Spleen (tissue), 11 donors: Measurements from ENCODE around the gene PPM1B. TPM values are rescaled to one million over a fixed set of nuclear protein-coding genes. Genes with fewer than 3 reads are reported as not detected.

Experiments
- DNase-seq: peaks from one replicate; pipeline ENCODE4 v3.0.0-alpha.2; 2020
- H3K27ac ChIP-seq, 8 donors: fragments of 200-600 bp; sonication (generic) in 7 of 8; 1 replicate in 4 of 8; 2 replicates in 4 of 8; pipeline versions ENCODE4 v1.5.0 to v1.8.0; 2016 to 2021; ENCODE audit warnings: inconsistent platforms in 4 of 8, mild to moderate bottlenecking in 4 of 8, moderate library complexity in 1 of 8
- H3K27me3 ChIP-seq, 7 donors: fragments of 200-600 bp; sonication (generic) in 6 of 7; replicated peaks in 1 of 7; 1 replicate in 4 of 7; 2 replicates in 3 of 7; pipeline versions ENCODE4 v1.5.0 to v1.8.0; 2016 to 2021; ENCODE audit warnings: inconsistent platforms in 3 of 7, mild to moderate bottlenecking in 1 of 7
- H3K36me3 ChIP-seq, 6 donors: fragments of 200-600 bp; sonication (generic) in 5 of 6; 1 replicate in 4 of 6; 2 replicates in 2 of 6; pipeline versions ENCODE4 v1.5.0 to v1.8.0; 2016 to 2021; ENCODE audit warnings: inconsistent platforms in 2 of 6
- H3K4me1 ChIP-seq, 6 donors: fragments of 200-600 bp; sonication (generic) in 5 of 6; 1 replicate in 3 of 6; 2 replicates in 3 of 6; pipeline versions ENCODE4 v1.5.0 to v1.8.0; 2016 to 2021; ENCODE audit warnings: inconsistent platforms in 3 of 6
- H3K4me3 ChIP-seq, 8 donors: fragments of 200-600 bp; sonication (generic) in 7 of 8; 1 replicate in 4 of 8; 2 replicates in 4 of 8; pipeline versions ENCODE4 v1.5.0 to v1.8.0; 2016 to 2021; ENCODE audit warnings: inconsistent platforms in 4 of 8, mild to moderate bottlenecking in 4 of 8, moderate library complexity in 2 of 8
- H3K9me3 ChIP-seq, 8 donors: fragments of 200-600 bp; sonication (generic) in 7 of 8; 1 replicate in 4 of 8; 2 replicates in 4 of 8; pipeline versions ENCODE4 v1.5.0 to v1.8.0; 2016 to 2021; ENCODE audit warnings: inconsistent platforms in 4 of 8
- POLR2A ChIP-seq, 3 donors: fragments of 450-650 bp; IDR thresholded peaks; one replicate each; pipeline ENCODE4 v1.5.1; 2017; ENCODE audit warnings: antibody characterized with exemption in 3 of 3, mild to moderate bottlenecking in 1 of 3
- POLR2AphosphoS5 ChIP-seq, 3 donors: sonication (generic); formaldehyde crosslinking; IDR thresholded peaks; one replicate each; pipeline ENCODE4 v1.5.1; 2017; ENCODE audit warnings: antibody characterized with exemption in 3 of 3
- WGBS, 5 donors: extraction: QIAGEN DNeasy Blood & Tissue Kit in 3 of 5; methylation state at CpG; one replicate each; pipeline versions ENCODE4 v1.1.5 to v1.1.7; 2013 to 2018; 5-methylcytosine and 5-hydroxymethylcytosine counted together
- intact Hi-C: fragments of 100-400 bp; cut with DNase I; formaldehyde crosslinking; loops from one replicate; pipeline ENCODE4 v1.15.0; 2023; ENCODE audit warnings: low total_unique reads
- polyA plus RNA-seq, 3 donors: library from polyadenylated mRNA; stranded (reverse); fragments of 200-250 nt; gene quantifications; one replicate each; pipeline ENCODE4 v1.2.1, GENCODE V29; 2013
- total RNA-seq, 7 donors: library from RNA; depleted of rRNA in 3 of 7; stranded (reverse); fragments of >200 nt in 3 of 7; fragmentation: NEBNext Ultra II Directional in 4 of 7; extraction: Animal tissue kit (Norgen Biotek cat#: 25700) in 4 of 7; gene quantifications; one replicate each; pipeline versions ENCODE4 v1.1.0 to v1.2.1, GENCODE V29; 2016 to 2021
- TF ChIP-seq, protein P1 (sequence below), 11 experiments: fragments of 200-600 bp in 7 of 11; fragments of 450-650 bp in 4 of 11; sonication (generic) in 4 of 11; IDR thresholded peaks in 8 of 11; conservative IDR thresholded peaks in 3 of 11; 1 replicate in 7 of 11; 2 replicates in 4 of 11; pipeline versions ENCODE4 v1.4.0 to v1.8.0; 2016 to 2021; ENCODE audit warnings: antibody characterized with exemption in 11 of 11, inconsistent platforms in 4 of 11, mild to moderate bottlenecking in 1 of 11
- donor health status: healthy with polysubstance abuse.
- donor health status: DM: no; HTN: no; CAD: no; lungs with moderate emphysema.
- donor health status: DM: no; HTN: no; CAD: no.
- donor health status: Bipolar disorder and iron deficiency.
- donor health status: healthy.
- donor health status: DM: no; HTN: no; CAD: no.
- donor health status: DM: yes; HTN: yes; CAD: no.

PPM1B gene
- total and polyA plus RNA-seq, 10 donors, result 21.9 to 86.3 (median 57.4) TPM

GRCh38 chr2:44218771-44219170 lies 50.1 kb downstream of the PPM1B start:
- Histone ChIP-seq H3K4me1 (no peaks in the 10 kb centered on the region), H3K9me3 (no peaks in the 10 kb centered on the region), H3K27me3 (no peaks in the 10 kb centered on the region), H3K27ac (no peak overlapping the region), H3K36me3 (peaks cover 0 to 96% (median 34%) of the 10 kb centered on the region in 6 donors), H3K4me3 (no peak overlapping the region)
- no peak for TF ChIP-seq POLR2A (IDR thresholded peaks at IDR 0.05)
- TF ChIP-seq, protein P1, sequence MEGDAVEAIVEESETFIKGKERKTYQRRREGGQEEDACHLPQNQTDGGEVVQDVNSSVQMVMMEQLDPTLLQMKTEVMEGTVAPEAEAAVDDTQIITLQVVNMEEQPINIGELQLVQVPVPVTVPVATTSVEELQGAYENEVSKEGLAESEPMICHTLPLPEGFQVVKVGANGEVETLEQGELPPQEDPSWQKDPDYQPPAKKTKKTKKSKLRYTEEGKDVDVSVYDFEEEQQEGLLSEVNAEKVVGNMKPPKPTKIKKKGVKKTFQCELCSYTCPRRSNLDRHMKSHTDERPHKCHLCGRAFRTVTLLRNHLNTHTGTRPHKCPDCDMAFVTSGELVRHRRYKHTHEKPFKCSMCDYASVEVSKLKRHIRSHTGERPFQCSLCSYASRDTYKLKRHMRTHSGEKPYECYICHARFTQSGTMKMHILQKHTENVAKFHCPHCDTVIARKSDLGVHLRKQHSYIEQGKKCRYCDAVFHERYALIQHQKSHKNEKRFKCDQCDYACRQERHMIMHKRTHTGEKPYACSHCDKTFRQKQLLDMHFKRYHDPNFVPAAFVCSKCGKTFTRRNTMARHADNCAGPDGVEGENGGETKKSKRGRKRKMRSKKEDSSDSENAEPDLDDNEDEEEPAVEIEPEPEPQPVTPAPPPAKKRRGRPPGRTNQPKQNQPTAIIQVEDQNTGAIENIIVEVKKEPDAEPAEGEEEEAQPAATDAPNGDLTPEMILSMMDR (IDR thresholded peaks at IDR 0.05 in 8 of 11, conservative IDR thresholded peaks at IDR 0.05 in 3 of 11), result no peak
- no peak for TF ChIP-seq POLR2AphosphoS5 (IDR thresholded peaks at IDR 0.05)
- 90 to 96% (median 94%) methylated on average over 2 of the region's 2 CpGs for WGBS, 5 donors
- no peak for DNase-seq
- intact Hi-C loops, result no loop called here

DNA sequence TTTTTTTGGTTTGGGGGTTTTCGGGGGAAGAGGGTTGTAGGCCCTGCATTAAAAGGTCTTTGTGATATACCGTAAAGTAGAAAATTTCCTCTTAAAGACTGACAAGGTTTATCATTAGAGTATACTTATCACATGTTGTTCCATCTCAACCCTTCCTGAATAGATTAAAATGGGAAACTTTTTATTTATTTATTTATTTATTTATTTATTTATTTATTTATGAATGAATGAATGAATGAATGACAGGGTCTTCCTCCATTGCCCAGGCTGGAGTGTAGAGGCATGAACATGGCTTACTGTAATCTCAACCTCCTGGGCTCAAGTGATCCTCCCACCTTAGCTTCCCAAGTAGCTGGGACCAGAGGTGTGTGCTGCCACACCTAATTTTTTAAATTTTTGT lies 58.1 kb downstream of the PPM1B start:
- peaks cover 0 to 89% (median 12%) of the 10 kb centered on the region in 6 donors for H3K36me3 ChIP-seq
- WGBS, 5 donors, result 84 to 98% (median 91%) methylated on average over 2 of the region's 2 CpGs

GRCh38 chr2:44230378-44230777 lies 61.7 kb downstream of the PPM1B start:
- no peak for TF ChIP-seq POLR2AphosphoS5 (IDR thresholded peaks at IDR 0.05)
- TF ChIP-seq, protein P1 (IDR thresholded peaks at IDR 0.05 in 8 of 11, conservative IDR thresholded peaks at IDR 0.05 in 3 of 11), result no peak
- TF ChIP-seq POLR2A (IDR thresholded peaks at IDR 0.05), result no peak
- Histone ChIP-seq H3K4me1 (no peaks in the 10 kb centered on the region), H3K27me3 (no peaks in the 10 kb centered on the region), H3K9me3 (no peaks in the 10 kb centered on the region), H3K27ac (no peak overlapping the region), H3K4me3 (no peak overlapping the region), H3K36me3 (peaks cover 0 to 65% (median 10%) of the 10 kb centered on the region in 6 donors)
- intact Hi-C loops, result no loop called here
- WGBS, 5 donors, result 86 to 95% (median 91%) methylated on average over 3 of the region's 3 CpGs
- DNase-seq, result no peak

More for the DNA sequence above, 58.1 kb downstream of the PPM1B start:
- Histone ChIP-seq H3K9me3 (no peaks in the 10 kb centered on the region), H3K4me3 (no peak overlapping the region), H3K27ac (no peak overlapping the region), H3K4me1 (no peaks in the 10 kb centered on the region), H3K27me3 (no peaks in the 10 kb centered on the region)
- intact Hi-C loops, result no loop called here
- TF ChIP-seq POLR2AphosphoS5 (IDR thresholded peaks at IDR 0.05), result no peak
- TF ChIP-seq POLR2A (IDR thresholded peaks at IDR 0.05), result no peak
- TF ChIP-seq, protein P1 (IDR thresholded peaks at IDR 0.05 in 8 of 11, conservative IDR thresholded peaks at IDR 0.05 in 3 of 11), result no peak
- DNase-seq, result no peak

- Histone ChIP-seq H3K27ac (no peak overlapping the region), H3K4me1 (peaks cover 9 to 31% (median 20%) of the 10 kb centered on the region in 6 donors), H3K9me3 (no peaks in the 10 kb centered on the region), H3K27me3 (no peaks in the 10 kb centered on the region), H3K36me3 (peaks cover 0 to 33% (median 8%) of the 10 kb centered on the region in 6 donors), H3K4me3 (no peak overlapping the region)
- intact Hi-C loops, result no loop called here
- no peak for DNase-seq
- TF ChIP-seq POLR2AphosphoS5 (IDR thresholded peaks at IDR 0.05), result no peak
- TF ChIP-seq, protein P1 (IDR thresholded peaks at IDR 0.05 in 8 of 11, conservative IDR thresholded peaks at IDR 0.05 in 3 of 11), result no peak
- WGBS, 5 donors, result 53 to 71% (median 63%) methylated on average over 2 of the region's 2 CpGs
These were observed 64.9 kb downstream of the PPM1B start for GRCh38 chr2:44233450-44234128.
